ENCODE data around the gene VEGFB. TPM values are rescaled to one million over a fixed set of nuclear protein-coding genes. Genes with fewer than 3 reads are reported as not detected.

Gene VEGFB
- total RNA-seq, 1 donor from 2014 or later, result 44.9 TPM

GRCh38 chr11:64229090-64229743 is 5.2 kb upstream of the VEGFB start:
- Histone ChIP-seq H3K36me3 (no peaks in the 10 kb centered on the region), H3K27me3 (no peaks in the 10 kb centered on the region), H3K4me3 (peak overlapping the region in 1 of 2 donors; percentile 62), H3K27ac (peak overlapping the region; percentile 97), H3K4me1 (peaks cover 74% of the 10 kb centered on the region), H3K9me3 (no peaks in the 10 kb centered on the region)
- intact Hi-C loops (cut with DNase I), result no loop called here
- TF ChIP-seq CTCF (IDR thresholded peaks at IDR 0.05), result no peak
- TF ChIP-seq POLR2A (IDR thresholded peaks at IDR 0.05), result no peak
- no peak for TF ChIP-seq POLR2AphosphoS5 (IDR thresholded peaks at IDR 0.05; ENCODE audit: insufficient read depth in 1 of 2, low read depth in 1 of 2)
- no peak for DNase-seq (ENCODE audit: extremely low spot score in 2 of 2)

- Histone ChIP-seq H3K4me1 (peaks cover 73% of the 10 kb centered on the region), H3K27me3 (no peaks in the 10 kb centered on the region), H3K27ac (peak overlapping the region; percentile 97), H3K36me3 (no peaks in the 10 kb centered on the region), H3K9me3 (no peaks in the 10 kb centered on the region), H3K4me3 (peak overlapping the region; percentile 62 to 85)
- no peak for DNase-seq (ENCODE audit: extremely low spot score in 2 of 2)
- intact Hi-C loops (cut with DNase I), result no loop called here
- TF ChIP-seq POLR2AphosphoS5 (IDR thresholded peaks at IDR 0.05; ENCODE audit: insufficient read depth in 1 of 2, low read depth in 1 of 2), result no peak
- TF ChIP-seq CTCF (IDR thresholded peaks at IDR 0.05), result no peak
- TF ChIP-seq POLR2A (IDR thresholded peaks at IDR 0.05), result no peak
Measured at GRCh38 chr11:64229744-64230170, 4.6 kb upstream of the VEGFB start.

GRCh38 chr11:64230171-64230984 is 4.0 kb upstream of the VEGFB start, which contains the start of gene DNAJC4:
Gene DNAJC4 (plus strand): TSS chr11:64230548. CDS start chr11:64230855, 307 bp downstream.
- TF ChIP-seq POLR2A (IDR thresholded peaks at IDR 0.05), result peak in 1 of 2 donors; percentile 26
- TF ChIP-seq CTCF (IDR thresholded peaks at IDR 0.05), result no peak
- peak; percentile 86 to 94 for TF ChIP-seq POLR2AphosphoS5 (IDR thresholded peaks at IDR 0.05; ENCODE audit: insufficient read depth in 1 of 2, low read depth in 1 of 2)
- H3K27me3 ChIP-seq, result no peaks in the 10 kb centered on the region
- H3K9me3 ChIP-seq, result no peaks in the 10 kb centered on the region
- peak in 1 of 2 donors; percentile 91 for DNase-seq (ENCODE audit: extremely low spot score in 2 of 2)
- H3K4me3 ChIP-seq, result peak within 1 kb of the TSS; percentile 62 to 85
- peak within 1 kb of the TSS; percentile 97 for H3K27ac ChIP-seq
- H3K36me3 ChIP-seq, result no peaks in the 10 kb centered on the region
- intact Hi-C loops (cut with DNase I), result no loop called here
- peaks cover 72% of the 10 kb centered on the region for H3K4me1 ChIP-seq

GRCh38 chr11:64230985-64231365 is 3.4 kb upstream of the VEGFB start:
- Histone ChIP-seq H3K36me3 (no peaks in the 10 kb centered on the region), H3K27me3 (no peaks in the 10 kb centered on the region), H3K4me3 (peak overlapping the region; percentile 62 to 85), H3K4me1 (peaks cover 74% of the 10 kb centered on the region), H3K9me3 (no peaks in the 10 kb centered on the region), H3K27ac (peak overlapping the region; percentile 97)
- no peak for TF ChIP-seq POLR2AphosphoS5 (IDR thresholded peaks at IDR 0.05; ENCODE audit: insufficient read depth in 1 of 2, low read depth in 1 of 2)
- TF ChIP-seq CTCF (IDR thresholded peaks at IDR 0.05), result no peak
- TF ChIP-seq POLR2A (IDR thresholded peaks at IDR 0.05), result no peak
- no peak for DNase-seq (ENCODE audit: extremely low spot score in 2 of 2)
- intact Hi-C loops (cut with DNase I), result no loop called here
